Measurements from ENCODE around the gene SMC5. TPM values are rescaled to one million over a fixed set of nuclear protein-coding genes. Genes with fewer than 3 reads are reported as not detected.

The SMC5 gene
- total and polyA plus RNA-seq, 2 of the 13 experiments (the other 11 are each of a cell fraction or from before 2014, with no cell fraction given): 7.2 to 26.7 TPM

- TF ChIP-seq ZBTB33 (CRISPR knock-in tag; IDR thresholded peaks at IDR 0.05) (peak; percentile 72), ZNF501 (CRISPR knock-in tag; IDR thresholded peaks at IDR 0.05) (peak; percentile 26; the same call in 1 of the 2 replicates), CENPT (CRISPR knock-in tag; IDR thresholded peaks at IDR 0.05; ENCODE audit: low read depth) (no peak), FOSL2 (CRISPR knock-in tag; IDR thresholded peaks at IDR 0.05) (no peak), PPARG (CRISPR knock-in tag; conservative IDR thresholded peaks at IDR 0.05) (no peak), ZBTB39 (CRISPR knock-in tag; IDR thresholded peaks at IDR 0.05) (no peak), ZNF772 (CRISPR knock-in tag; IDR thresholded peaks at IDR 0.05) (no peak), AGO1 (IDR thresholded peaks at IDR 0.05; ENCODE audit: low read depth, low read length, poor library complexity, severe bottlenecking) (no peak), SOX6 (IDR thresholded peaks at IDR 0.05) (no peak), SOX6 (CRISPR knock-in tag; IDR thresholded peaks at IDR 0.05) (no peak), SP4 (CRISPR knock-in tag; IDR thresholded peaks at IDR 0.05) (no peak), ZBTB40 (IDR thresholded peaks at IDR 0.05) (no peak), ZBTB40 (CRISPR knock-in tag; IDR thresholded peaks at IDR 0.05) (no peak), KMT2A (CRISPR knock-in tag; IDR thresholded peaks at IDR 0.05) (no peak), CBX2 (IDR thresholded peaks at IDR 0.05; ENCODE audit: low read depth, low read length) (no peak), CBX2 (CRISPR knock-in tag; IDR thresholded peaks at IDR 0.05; ENCODE audit: low read depth) (no peak), ZNF703 (CRISPR knock-in tag; IDR thresholded peaks at IDR 0.05; ENCODE audit: borderline replicate concordance) (no peak)
- TF ChIP-seq, protein P1, sequence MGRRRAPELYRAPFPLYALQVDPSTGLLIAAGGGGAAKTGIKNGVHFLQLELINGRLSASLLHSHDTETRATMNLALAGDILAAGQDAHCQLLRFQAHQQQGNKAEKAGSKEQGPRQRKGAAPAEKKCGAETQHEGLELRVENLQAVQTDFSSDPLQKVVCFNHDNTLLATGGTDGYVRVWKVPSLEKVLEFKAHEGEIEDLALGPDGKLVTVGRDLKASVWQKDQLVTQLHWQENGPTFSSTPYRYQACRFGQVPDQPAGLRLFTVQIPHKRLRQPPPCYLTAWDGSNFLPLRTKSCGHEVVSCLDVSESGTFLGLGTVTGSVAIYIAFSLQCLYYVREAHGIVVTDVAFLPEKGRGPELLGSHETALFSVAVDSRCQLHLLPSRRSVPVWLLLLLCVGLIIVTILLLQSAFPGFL (CRISPR knock-in tag; IDR thresholded peaks at IDR 0.05): no peak
Observed at GRCh38 chr9:70260007-70260443, 1.2 kb downstream of the SMC5 start (continued).

Data from HepG2 (cell line).